C4-2B (cell line): ENCODE data around the gene DGKQ.

ENCODE experiments used
- H3K27ac ChIP-seq: fragments of 450-650 bp; 2 replicates; pipeline ENCODE4 v1.5.1; 2017
- ZFX ChIP-seq: fragments of 450-650 bp; IDR thresholded peaks from 2 replicates; pipeline ENCODE4 v1.6.1; 2017
- TF ChIP-seq, protein P1 (sequence below): fragments of 450-650 bp; conservative IDR thresholded peaks from 2 replicates; pipeline ENCODE4 v1.5.1; 2017; ENCODE audit warnings: mild to moderate bottlenecking

DGKQ gene

DNA sequence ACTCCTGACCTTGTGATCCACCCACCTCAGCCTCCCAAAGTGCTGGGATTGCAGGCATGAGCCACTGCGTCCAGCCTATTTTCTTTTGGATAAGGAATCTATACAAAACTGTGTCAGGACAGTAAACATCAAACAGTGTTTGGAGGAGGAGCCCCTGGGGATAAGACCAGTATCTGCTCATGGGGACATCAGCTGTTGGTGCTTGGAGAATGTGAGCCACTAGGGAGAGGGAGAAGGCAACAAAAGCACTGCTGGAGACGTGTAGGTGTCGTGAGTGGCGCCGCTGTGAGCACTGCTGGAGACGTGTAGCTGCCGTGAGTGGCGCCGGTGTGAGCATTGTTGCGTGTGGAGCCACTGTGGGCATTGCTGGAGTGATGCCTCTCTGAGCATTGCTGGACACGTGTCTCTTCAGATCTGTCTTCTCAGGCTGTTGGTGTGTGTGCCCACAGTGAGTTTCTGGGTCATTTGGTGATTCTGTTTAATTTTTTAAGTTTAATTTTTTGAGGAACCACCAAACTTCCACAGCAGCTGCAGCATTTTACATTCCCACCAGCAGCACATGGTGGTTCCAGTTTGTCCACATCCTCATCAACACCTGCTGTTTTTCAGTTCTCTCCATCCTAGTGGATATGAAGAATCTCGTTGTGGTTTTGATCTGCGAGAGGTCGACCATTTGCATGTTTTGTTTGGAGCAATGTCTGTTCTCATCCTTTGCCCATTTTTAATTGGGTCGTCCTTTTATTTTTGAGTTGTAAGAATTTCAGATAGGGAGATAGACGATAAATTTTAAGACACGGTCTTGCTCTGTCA, 19.0 kb downstream of the DGKQ start:
- no peak overlapping the region for H3K27ac ChIP-seq
- TF ChIP-seq ZFX, result no peak
- TF ChIP-seq, protein P1, sequence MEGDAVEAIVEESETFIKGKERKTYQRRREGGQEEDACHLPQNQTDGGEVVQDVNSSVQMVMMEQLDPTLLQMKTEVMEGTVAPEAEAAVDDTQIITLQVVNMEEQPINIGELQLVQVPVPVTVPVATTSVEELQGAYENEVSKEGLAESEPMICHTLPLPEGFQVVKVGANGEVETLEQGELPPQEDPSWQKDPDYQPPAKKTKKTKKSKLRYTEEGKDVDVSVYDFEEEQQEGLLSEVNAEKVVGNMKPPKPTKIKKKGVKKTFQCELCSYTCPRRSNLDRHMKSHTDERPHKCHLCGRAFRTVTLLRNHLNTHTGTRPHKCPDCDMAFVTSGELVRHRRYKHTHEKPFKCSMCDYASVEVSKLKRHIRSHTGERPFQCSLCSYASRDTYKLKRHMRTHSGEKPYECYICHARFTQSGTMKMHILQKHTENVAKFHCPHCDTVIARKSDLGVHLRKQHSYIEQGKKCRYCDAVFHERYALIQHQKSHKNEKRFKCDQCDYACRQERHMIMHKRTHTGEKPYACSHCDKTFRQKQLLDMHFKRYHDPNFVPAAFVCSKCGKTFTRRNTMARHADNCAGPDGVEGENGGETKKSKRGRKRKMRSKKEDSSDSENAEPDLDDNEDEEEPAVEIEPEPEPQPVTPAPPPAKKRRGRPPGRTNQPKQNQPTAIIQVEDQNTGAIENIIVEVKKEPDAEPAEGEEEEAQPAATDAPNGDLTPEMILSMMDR, result no peak

DNA sequence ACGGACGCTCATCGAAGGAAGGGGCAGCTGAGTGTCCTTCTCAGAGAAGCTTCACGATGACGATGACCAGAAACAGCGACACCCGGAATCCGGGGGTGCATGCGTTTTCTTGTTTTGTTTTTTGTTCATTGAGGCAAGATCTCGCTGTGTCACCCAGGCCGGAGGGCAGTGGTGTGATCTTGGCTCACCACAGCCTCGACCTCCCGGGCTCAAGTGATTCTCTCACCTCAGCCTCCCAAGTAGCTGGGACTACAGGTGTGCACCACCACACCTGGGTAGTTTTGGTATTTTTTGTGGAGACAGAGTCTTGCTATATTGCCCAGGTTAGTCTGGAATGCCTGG, 19.8 kb downstream of the DGKQ start:
- no peak for TF ChIP-seq ZFX

DNA sequence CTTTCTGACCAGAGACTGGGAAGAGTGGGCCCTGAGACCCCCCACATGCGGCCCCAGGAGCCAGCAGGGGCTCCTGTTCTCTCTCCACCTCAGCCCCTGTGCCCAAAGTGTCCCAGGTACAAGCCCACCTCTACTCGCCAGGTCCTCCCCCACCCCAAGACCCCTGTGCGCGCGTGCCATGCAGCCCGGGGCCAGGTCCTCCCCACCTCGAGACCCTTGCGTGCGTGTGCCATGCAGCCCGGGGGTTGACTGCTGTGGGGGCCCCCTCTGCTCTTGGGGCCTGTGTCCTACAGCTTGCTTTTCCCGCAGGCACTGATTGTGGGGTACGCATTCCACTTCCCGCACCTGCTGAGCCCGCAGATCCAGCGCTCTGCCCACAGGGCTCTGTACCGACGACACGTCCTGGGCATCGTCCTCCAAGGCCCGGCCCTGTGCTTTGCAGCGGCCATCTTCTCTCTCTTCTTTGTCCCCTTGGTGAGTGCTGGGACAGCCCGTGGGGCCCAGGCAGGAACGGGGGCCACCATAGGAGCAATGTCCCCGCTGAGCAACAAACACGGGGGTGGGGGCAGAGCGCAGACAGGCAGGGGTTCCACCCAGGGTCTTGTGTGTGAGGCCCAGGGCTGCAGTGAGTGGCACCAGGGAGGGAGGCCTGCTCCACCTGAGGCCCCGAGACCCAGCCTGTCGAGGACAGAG, 20.3 kb downstream of the DGKQ start:
- no peak for TF ChIP-seq ZFX
- TF ChIP-seq, protein P1, result no peak
- H3K27ac ChIP-seq, result no peak overlapping the region

More for the DNA sequence above, 19.8 kb downstream of the DGKQ start:
- H3K27ac ChIP-seq, result no peak overlapping the region

DNA sequence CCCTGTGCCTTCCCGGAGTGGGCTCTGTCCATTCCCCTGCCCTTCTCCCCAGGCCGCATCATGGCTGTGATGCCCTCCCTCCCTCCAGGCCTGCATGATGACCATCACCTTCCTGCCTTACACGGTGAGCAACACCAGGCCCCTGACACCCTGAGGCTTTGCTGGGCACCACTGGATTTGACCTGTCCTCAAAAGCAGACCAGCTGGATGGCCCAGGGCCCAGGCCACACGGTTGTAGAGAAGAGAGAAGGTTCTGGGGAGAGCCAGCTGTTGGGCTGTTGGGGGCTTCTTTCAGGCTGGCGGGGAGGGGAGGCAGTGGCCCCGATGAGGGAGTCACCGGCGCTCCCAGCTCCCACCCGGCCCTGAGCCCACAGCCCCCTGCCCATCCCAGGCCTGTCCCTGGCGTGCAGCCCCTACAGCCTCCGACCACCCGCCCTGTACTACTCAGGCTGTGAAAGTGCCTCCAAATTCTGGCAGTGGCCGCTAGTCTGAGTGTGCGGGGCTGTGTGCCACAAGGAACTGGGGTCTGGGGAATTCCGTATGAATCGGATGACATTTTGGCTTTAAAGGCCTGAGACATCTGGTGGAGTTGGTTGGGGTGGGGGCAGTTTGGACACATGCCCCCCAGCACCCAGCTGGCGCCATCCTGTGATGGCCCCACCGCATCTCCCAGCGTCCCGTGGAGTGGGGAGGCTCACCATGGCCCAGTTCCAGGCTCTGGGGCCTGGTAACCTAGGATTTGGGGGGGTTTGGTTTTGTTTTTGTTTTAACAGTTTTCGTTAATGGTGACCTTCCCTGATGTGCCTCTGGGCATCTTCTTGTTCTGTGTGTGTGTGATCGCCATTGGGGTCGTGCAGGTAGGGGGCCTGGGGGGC, 21.5 kb downstream of the DGKQ start:
- H3K27ac ChIP-seq, result no peak overlapping the region
- TF ChIP-seq, protein P1, result no peak
- TF ChIP-seq ZFX, result no peak

DNA sequence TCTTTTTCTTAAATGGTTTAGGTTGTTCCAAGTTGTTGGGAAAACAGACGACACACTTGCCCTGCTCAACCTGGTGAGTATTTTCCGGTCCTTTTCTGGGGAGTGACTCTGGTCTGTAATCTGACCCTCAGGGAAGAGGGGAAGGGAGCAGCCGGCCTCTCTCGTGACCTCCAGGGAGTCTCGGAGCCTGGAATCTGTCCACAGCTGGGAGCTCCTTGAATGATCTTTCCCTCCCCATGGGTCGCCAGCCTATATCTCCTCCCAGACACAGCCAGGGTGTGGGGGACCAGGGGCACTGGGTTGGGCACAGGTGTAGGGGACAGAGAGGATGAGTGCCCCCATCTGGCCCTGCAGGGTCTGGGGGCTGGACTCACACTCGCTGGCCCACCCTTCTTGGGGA, 22.2 kb downstream of the DGKQ start:
- no peak for TF ChIP-seq ZFX
- H3K27ac ChIP-seq, result no peak overlapping the region

DNA sequence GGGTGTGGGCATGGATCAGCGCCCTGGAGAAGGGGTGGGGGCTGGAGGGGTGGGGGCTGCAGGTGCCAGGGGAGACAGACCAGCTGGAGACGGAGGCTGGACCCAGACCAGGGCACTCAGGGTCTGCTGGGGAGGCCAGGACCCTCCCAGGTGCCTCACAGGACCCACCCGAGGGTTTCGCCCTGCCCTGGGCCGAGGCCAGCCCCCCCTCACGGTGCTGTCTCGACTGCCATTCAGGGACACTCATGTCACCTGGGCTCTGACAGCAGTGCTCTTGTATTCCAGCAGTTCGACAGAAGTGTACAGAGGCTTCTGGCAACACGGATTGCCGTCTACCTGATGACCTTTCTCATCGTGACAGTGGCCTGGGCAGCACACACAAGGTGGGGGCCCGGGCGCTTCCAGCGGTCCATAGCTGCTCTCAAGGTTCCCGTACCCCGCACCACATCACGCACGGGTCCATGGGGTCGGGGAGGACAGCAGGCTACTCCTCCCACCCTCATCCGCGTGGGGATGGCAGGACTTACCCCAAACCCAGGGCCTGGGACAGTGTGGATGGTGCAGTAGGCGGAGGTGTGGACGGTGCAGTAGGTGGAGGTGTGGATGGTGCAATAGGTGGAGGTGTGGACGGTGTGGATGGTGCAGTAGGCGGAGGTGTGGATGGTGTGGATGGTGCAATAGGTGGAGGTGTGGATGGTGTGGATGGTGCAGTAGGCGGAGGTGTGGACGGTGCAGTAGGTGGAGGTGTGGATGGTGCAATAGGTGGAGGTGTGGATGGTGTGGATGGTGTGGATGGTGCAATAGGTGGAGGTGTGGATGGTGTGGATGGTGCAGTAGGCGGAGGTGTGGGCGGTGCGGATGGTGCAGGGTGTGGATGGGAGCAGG, 23.0 kb downstream of the DGKQ start:
- no peak for TF ChIP-seq ZFX
- TF ChIP-seq, protein P1, result no peak

DNA sequence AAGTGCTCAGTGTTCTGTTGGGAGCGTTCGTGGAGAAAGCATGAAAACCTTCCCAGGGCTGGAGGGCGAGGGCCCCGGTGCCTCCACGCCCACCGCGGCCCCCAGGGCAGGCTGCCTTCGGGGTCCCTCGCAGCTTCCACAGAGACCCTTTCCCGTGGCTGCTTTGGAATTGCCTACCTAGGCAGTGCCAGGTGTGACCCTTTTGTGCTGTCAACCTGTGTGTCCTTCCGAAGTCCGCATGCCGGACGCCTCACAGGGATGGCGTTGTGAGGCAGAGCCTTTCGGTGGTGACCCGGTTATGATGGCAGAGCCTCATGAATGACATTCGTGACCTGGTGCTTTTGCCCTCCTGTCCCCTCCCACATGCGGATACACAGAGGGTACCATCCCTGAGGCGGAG, 23.7 kb downstream of the DGKQ start:
- H3K27ac ChIP-seq, result no peak overlapping the region
- TF ChIP-seq ZFX, result no peak
- TF ChIP-seq, protein P1, result no peak

More for the DNA sequence above, 23.0 kb downstream of the DGKQ start:
- H3K27ac ChIP-seq, result no peak overlapping the region
